HG03460 (cell line): ENCODE results near the gene DNM3.

Experiments
- ATAC-seq: cut with Tn5 transposase; IDR thresholded peaks from one replicate; pipeline ENCODE4 v1.9.1; 2021; ENCODE audit not compliant: unreplicated experiment

Gene DNM3

DNA sequence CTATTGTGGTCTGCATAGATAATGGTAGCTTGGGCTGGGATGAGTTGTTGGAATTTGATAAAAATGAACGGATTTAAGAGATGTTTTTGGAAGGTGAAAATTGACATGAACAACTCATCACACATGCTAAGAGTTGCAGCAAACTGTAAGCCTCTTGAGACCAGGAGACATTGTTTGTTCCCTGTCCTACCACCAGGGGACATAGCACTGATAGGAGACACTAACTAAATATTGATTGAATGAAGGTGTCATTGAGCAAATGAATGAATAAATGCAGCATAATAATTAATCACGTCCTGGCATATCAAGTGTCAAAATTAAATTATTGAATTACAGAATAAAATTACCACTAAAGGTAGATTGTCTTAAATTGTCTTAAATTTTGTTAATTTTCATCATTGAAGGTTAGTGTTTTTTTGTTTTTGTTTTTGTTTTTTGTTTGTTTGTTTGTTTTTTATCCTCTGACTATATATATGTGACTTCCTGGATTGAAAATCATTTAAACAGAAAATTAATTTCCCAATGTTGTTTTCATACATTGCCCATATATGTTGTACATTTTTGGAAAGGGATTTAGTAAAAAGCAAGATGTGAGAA, 293.9 kb downstream of the DNM3 start:
- ATAC-seq: no peak

DNA sequence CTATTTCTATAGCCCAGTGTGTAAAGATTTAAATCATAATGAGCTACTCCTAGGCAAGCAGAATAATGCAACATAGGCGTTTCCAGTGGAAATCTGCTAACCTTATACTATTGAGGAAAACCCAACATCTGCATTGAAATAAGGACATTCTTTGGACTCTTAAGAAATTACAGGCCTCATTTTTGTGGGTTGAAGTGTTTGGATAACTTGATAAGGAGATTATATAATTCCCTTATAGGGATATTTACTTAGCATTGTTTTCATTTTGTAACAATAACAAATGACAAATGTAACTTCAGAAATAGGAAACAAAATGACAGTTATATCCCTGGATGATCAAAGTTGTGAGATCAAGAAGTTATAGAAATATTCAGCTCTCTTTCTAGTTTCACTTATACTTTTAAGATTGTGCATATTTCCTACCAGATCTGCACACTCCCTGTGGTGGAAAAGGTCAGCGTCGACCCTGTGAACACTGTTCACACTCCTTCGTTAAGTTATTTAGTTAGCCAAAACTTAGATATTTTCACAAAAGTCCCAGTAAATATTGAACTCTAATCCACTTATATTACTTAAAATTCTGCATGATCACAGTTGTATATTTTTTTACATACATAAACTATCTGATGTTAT, 294.8 kb downstream of the DNM3 start:
- ATAC-seq: no peak

DNA sequence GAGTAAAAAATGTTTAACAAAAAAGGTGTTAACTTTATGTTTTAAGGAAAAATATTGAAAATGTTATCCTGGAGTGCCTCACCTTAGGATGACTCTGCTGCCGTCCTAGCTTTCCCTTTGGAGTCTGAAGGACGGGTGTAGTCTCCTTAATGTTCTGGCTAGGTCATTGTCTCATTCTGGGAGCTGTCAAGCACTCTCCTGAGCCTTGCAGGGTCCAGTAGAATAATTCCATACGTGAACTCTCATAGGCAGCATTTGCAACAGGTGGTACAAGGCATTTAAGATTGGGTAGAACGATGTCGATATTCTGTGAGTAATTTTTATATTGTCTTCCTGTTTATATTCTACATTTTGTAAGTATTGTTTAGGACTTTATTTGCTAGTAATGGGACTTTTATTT, 295.6 kb downstream of the DNM3 start:
- ATAC-seq: no peak

DNA sequence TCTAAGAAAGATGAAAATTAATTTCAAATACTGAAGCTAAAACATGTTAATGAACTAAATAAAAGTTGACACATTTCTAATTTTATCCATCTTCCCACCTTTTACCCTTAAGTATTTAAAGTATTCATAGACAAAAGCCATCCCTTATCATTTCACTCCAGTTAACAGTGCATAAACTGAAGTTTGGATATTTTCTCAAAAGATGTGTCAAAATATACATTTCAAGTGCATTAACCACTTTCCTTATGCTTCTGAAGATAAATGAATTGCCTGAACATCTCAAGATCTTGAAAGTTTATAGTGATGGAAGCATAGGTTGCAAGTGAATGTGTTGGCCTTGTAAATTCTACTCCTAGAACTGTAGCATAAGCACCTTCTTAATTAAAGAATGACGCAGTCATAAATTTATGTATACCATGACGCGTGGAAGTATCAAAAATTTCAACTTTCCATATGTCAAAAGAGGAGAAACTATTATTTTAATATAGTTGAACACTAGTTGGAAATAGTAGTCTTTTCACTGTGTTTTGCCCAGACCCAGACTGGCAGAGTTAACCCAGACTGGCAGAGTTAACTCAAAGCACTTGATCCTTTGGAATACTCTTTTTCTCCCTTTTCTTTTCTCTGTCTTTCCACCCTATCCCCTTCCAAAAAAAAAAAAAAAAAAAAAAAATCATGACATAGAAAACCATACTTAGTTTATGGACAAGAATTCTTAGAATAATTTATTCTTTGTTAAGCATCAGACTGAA, 296.6 kb downstream of the DNM3 start:
- no peak for ATAC-seq

DNA sequence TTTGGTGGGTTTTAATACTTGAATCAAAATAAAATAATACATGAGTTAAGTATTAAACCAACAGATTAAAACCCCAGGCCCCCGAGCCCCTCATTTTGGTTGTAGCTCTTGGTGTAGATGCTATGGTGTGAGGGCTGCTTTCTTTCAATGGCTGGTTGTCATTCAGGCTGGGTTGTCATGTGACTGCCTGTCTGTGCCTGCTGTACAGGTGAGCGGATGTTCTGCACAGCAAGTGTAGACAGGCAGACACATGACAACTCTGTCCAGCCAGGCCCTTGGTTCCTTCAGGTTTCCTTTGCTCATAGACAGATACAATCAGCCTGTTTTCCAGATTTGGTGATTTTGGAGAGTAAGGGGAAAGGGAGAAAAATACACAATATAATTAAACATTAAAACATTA, 297.3 kb downstream of the DNM3 start:
- ATAC-seq: no peak

DNA sequence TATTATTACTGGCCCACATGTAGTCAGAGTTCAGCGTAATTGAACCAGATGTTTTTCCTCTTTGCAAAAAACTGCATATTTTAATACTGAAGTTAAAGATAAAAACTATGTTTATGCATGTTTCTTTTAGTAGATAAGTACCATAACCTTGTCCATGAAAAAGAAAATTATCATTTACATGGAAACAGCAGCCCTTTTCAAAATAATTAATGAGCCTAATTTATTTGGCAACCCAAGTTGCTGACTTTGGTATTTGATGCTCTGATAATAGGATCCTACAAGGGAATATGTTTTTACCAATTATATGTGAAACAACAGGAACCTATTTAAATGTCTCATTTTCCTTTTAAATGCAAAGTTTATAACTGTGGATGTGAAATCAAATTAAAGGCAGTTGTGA, 297.9 kb downstream of the DNM3 start:
- ATAC-seq: no peak

DNA sequence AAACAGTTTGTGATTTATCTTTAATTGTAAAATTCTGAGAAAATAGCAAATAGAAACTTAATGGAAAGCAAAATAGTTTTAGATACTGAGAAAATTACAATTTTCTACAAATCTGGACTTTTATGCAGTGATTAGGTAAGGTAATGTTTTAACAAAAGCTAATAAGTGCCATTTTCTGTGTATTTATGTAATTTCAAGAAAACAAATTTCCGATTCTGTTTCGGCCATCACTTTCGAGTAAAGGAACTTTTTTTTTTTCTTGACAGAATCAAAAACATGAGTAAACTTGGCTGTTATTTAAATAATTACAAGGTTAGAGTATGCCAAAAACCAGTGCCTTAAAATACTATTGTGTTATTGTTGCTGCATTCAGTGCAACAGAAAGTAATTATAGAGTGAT, 298.8 kb downstream of the DNM3 start:
- ATAC-seq: no peak

DNA sequence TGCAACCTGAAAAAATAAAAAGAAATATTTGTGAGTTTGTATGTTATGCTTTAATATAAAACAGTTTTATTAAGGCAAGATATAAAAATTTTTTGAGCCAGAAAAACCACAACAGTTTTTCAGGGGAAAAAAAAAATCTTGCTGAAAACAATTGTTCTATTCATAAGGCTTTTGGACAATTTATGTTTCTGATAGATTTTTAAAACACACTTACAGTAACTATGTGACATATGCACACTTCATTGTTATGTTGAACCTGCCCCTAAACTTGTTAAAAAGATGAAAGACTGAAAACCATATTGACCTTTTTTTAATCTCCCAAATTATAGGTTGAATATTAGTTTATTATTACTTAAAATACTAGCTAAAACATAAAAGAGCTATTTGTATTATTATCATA, 299.3 kb downstream of the DNM3 start:
- ATAC-seq: no peak

DNA sequence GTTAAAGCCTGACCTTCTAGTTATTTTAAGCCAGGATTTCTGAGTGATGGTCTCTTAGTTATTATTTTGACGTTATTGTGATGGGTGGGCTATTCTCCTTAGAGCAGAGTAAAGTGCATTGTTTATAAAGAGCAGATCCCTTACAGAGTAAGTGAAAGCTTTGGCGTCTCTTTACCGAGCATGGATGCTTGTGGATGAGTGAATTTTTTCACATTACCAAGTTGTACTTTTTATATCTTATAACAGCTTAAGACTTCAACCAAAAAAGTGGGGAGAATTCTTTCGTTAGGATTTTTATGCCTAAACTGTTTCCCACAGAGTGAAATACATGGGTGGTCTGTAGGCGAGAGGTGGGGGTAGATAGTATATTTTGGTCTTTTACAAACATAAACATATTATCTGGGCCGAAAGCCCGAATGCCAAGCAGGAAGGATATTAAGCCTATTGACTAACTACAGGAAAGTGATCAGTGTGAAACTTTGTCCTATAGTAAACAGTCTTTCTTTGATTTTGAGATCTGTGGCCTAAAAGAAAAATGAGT, 300.1 kb downstream of the DNM3 start:
- ATAC-seq: no peak

DNA sequence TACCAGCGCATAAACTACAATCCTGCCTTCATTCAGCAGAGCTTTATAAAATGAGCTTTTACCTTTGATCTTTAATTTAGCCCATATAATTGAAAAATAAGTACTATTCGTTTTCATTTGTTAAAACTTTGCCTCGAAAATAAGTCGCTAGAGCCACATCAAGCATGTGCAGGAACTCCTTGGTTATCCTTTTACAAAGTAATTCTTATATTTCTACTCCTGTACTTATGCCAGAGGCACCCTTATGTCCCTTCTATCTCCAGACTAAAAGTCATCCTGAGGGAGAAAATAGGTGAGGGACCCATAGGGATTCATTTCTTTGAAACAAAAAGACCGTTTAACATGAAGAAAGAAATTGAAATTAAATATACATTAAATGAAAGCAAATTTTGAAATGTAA, 301.0 kb downstream of the DNM3 start:
- ATAC-seq: no peak

DNA sequence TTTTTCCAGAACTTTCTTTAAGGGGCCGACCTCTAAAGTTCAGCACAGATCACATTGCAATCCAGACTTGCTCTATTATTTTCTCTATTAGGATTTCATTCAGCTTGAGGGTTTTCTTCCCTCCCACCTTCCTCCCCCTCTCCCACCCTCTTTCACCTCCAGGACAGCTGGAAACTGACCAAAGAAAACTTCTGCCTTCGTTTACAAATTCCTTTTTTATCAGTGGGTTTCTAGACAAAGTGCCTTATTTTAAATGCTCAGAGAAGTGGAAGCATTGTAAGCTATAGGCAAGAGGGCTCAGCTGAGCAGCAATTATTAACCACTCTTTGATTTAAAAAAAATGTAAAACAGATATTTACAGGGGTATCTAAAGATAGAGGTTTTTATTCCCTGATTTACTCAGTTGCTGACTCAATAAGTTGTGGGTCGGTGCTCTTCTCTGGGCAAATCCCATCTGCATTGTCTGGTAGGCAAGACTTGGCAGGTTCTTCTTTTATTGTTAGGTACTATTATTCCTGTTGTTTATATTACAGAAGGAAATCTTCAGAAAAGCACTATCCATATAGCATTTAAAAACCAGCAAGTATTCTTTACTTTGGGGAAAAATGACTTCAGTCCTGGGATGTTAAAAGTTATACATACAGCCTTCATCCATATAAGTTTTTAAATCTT, 302.2 kb downstream of the DNM3 start:
- no peak for ATAC-seq

DNA sequence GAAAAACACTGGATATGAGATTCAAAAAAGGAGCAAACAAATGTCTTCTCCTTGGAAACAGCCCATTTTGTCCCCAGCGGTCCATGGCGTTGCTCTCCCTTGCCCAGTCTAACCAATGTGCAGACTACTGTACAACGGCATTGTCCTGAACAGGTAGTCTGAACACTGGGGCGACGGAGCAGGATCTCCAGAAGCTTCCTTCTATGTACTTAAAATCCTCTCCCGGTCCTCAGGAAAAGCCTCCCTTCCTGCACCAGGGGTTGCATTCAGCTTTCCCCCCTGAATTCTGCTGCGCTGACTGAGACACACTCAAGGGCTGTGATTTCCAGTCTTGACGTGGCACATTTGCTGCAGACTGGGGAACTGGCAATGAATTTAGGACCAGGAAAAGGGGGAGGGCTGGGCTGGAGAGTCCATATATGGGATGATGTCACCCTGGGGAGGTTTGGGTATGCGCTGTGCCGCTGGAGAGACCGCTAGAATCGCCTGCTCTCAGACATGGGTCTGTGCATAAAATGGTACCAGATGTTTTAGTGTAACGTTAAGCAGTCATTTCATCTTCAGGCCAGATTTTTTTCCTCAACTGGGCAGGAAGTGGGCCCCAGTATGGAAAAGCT, 303.3 kb downstream of the DNM3 start:
- ATAC-seq: no peak

DNA sequence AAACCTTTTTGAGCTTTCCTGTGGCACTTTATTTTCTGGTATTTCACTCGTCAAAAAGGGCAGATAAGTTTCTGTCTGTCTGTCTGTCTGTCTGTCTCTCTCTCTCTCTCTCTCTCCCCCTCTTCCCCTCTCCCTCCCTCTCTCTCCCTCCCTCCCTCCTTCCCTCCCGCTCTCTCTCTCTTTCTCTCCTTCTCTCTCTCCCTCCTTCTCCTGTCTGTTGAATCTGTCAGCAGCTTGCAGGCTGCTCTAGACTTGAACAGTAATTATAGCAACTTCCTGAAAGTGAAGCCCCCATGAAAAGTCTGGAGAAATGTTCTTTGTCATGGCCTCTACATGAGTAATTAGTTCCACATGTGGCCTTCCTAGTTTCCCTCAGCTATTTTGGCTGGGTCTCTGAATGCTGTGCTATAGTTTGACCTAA, 303.9 kb downstream of the DNM3 start:
- no peak for ATAC-seq

DNA sequence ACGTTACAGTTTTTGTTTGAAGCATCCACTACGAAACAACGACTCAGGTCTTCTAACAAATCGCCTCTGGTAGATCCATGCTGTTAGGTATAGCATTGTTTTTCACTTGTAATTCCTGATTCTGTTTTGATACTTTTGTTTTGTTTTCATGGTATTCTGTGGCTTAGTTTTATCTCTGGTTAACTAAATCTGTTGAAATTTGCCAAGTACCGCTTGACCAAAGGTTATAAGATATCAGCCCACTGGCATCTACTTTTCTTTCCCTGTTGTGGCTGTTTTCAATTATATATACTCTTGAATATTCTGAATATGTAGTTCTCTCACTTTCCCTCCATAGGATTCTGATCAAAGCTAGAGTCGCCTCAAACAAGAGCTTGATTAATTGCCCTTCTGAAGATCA, 304.4 kb downstream of the DNM3 start:
- no peak for ATAC-seq

DNA sequence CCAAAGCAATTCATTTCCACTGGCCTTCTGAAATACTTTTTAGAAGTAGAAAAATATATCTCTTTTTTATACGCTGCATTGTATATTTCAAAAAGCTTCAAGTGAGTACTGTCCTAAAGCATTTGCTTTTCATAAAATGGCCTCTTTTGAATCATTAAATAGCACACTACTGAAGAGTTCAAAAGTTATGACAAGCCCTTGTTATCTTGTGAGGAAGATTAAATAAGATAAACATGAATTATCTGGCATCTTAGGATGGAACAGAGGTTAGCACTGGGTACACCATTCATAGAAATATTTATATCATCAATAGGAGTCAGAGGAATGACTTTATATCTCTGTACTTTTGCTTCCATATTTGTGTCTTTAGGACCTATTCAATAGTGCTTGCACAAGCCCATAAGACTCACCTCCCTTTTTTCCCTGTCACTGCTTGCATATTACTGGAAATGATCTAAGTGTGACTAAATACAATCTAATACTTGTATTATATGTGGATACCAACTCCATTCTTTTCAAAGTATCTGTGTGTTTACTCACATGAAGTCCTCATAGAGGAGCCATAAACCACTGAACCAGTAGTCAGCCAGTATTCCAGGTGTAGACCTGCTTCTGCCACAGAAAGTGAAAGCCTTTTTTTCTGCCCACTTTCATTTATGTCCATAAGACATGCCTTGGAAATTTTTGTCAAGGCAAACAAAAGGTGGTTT, 305.0 kb downstream of the DNM3 start:
- no peak for ATAC-seq

DNA sequence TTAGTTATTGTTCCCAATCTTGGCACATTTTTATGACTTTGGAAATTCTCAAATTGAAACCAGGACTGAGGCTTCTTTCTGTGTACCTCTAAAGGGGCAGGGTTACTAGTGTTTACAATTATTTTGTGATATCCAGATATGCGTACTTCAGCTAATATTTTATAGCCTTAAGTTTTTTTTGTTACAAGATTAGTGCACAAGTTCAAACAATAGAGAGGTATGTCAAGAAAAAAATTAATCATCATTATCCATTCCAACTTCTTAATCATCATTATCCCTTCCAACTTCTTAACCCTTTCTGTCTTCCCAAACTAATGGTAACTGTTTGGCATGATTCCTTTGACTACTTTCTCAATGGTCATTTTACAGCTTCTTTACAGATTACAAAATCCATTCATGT, 306.2 kb downstream of the DNM3 start:
- no peak for ATAC-seq

DNA sequence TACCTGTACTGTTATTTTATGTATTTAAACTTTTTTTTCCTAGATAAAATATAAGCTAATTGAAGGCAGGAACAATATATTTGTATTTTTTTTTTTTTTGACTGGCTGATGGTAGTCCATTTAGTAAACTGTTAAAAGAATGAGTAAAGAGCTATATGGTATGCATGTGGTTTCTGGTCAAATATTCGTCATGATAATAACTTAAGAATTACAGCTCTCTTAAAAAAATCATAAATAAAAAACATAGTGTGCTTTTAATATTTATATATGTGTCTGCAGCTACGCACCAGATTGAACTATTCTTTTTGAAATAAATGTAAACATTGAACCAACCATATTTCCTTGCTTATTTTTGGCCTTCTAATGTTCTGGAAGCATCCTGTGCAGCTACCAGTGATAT, 306.9 kb downstream of the DNM3 start:
- ATAC-seq: no peak

DNA sequence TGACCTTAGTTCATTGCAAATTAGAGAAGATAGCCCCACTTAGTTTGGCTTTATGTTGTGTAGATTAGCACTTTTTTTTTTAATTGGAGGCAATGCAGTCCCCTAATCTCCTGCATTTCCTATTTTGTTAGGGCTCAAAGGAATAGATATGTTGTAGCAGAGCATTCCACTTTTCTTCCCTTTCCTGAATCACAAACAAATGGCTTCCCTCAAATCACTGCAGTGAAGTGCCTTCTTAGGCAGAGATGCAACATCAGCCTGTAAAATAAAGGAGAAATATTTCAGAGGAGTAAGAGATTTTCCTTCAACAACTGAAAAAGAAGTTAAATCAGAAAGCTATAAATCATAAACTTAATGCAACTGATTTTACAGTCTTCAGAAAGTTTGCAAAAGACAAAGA, 307.4 kb downstream of the DNM3 start:
- ATAC-seq: no peak

DNA sequence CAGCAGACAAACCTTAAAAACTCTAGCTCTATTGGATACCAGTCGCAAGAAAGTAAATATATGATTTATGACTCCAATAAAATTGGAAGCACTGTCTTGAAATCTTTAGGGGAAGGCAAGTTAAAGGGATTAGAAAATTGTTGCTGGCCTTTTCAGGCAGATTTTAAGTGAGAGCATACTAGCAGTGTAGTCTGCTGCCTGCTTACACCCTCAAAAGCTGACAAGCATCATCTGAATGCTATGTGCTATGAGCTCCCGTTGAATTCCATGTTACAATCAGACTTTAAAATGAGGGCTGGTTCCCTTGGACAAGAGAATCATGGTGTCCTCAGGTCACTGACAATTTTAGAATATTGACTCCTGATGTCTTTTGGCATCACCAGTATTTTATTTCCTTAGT, 308.0 kb downstream of the DNM3 start:
- no peak for ATAC-seq

DNA sequence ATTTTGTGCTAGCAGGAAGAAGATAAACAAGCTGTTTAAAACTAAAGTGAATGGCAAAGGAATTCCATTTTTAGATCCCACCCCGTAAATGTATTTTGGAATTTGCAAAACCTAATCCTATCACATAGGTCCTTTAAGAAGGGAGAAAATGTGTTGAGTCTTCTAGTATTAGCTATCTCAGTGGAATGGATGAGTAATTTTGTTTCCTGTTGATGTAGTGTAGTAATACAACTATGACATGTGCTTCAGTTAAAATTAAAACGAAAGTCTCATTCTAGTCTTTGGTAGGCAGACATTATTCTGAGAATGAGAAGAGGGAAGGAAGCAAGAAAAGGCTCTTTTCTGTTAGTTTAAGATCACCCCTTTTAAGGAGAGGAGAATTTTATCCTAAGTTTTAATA, 313.3 kb downstream of the DNM3 start:
- peak; percentile 98 for ATAC-seq

DNA sequence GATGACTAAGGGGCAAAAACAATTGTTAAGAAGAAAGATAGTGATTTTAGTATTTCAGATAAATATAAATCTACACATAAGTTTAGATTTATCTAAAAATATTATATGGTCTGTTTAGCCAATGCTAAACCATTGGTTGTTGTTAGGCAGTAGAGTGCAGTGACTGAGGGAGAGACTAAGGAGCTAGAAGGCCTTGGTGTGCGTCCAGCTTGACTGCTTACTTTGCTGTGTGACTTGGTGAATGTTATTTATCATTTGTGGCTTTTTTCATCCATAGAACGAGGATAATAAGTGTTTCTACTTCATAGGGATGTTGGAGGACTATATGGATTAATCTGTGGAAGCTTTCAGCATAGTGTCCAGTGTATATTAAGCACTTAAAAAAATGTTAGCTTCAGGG, 314.5 kb downstream of the DNM3 start:
- no peak for ATAC-seq
